H9 (cell line): ENCODE measurements around the gene LRRC3. TPM values are rescaled to one million over a fixed set of nuclear protein-coding genes. Genes with fewer than 3 reads are reported as not detected.

Experiments
- DNase-seq: peaks from one replicate; pipeline ENCODE4 v3.0.0-alpha.2; 2017
- H2AFZ ChIP-seq: one replicate; pipeline ENCODE4 v1.6.1; 2013; ENCODE audit warnings: mild to moderate bottlenecking, low read length, control low read depth, moderate library complexity
- H2AK5ac ChIP-seq: 2 replicates; pipeline ENCODE4 v1.6.1; 2013; ENCODE audit warnings: low read length, control low read depth, mixed read lengths; ENCODE audit not compliant: insufficient read length
- H2BK120ac ChIP-seq: one replicate; pipeline ENCODE4 v1.6.1; 2013; ENCODE audit warnings: low read depth, mild to moderate bottlenecking, low read length, control low read depth, inconsistent platforms; ENCODE audit not compliant: poor library complexity, severe bottlenecking
- H2BK12ac ChIP-seq: 2 replicates; pipeline ENCODE4 v1.6.1; 2013; ENCODE audit warnings: low read length, control low read depth, mixed read lengths, low read depth; ENCODE audit not compliant: insufficient read length
- H2BK15ac ChIP-seq: 2 replicates; pipeline ENCODE4 v1.6.1; 2013; ENCODE audit warnings: low read depth, low read length, control low read depth
- H2BK20ac ChIP-seq: one replicate; pipeline ENCODE4 v1.6.1; 2013; ENCODE audit warnings: low read depth, mild to moderate bottlenecking, low read length, control low read depth, inconsistent platforms; ENCODE audit not compliant: poor library complexity, severe bottlenecking
- H2BK5ac ChIP-seq: 2 replicates; pipeline ENCODE4 v1.6.1; 2013; ENCODE audit warnings: low read length, control low read depth, mixed read lengths; ENCODE audit not compliant: insufficient read length
- H3K14ac ChIP-seq: 2 replicates; pipeline ENCODE4 v1.6.1; 2013; ENCODE audit warnings: low read length, control low read depth; ENCODE audit not compliant: insufficient read depth
- H3K18ac ChIP-seq: 2 replicates; pipeline ENCODE4 v1.6.1; 2013; ENCODE audit warnings: low read depth, mild to moderate bottlenecking, mixed read lengths, low read length, control low read depth; ENCODE audit not compliant: insufficient read length
- H3K23ac ChIP-seq: 2 replicates; pipeline ENCODE4 v1.6.1; 2013; ENCODE audit warnings: low read length, control low read depth, mixed read lengths, low read depth; ENCODE audit not compliant: insufficient read length
- H3K23me2 ChIP-seq: 2 replicates; pipeline ENCODE4 v1.6.1; 2013; ENCODE audit warnings: low read depth, mild to moderate bottlenecking, mixed read lengths, low read length, control low read depth; ENCODE audit not compliant: insufficient read length, poor library complexity, severe bottlenecking
- H3K27ac ChIP-seq: 2 replicates; pipeline ENCODE4 v1.5.1; 2013; ENCODE audit warnings: low read length, control low read depth, mixed read lengths, low read depth; ENCODE audit not compliant: insufficient read length
- H3K27me3 ChIP-seq: 2 replicates; pipeline ENCODE4 v1.6.1; 2013; ENCODE audit warnings: low read length, control low read depth, inconsistent platforms; ENCODE audit not compliant: insufficient read depth
- H3K4ac ChIP-seq: 2 replicates; pipeline ENCODE4 v1.6.1; 2013; ENCODE audit warnings: low read depth, mild to moderate bottlenecking, control low read depth, inconsistent platforms, low read length, moderate library complexity
- H3K4me1 ChIP-seq: 2 replicates; pipeline ENCODE4 v1.6.1; 2013; ENCODE audit warnings: low read length, control low read depth, inconsistent platforms; ENCODE audit not compliant: insufficient read depth
- H3K4me2 ChIP-seq: 2 replicates; pipeline ENCODE4 v1.6.1; 2013; ENCODE audit warnings: low read length, control low read depth, mixed read lengths; ENCODE audit not compliant: insufficient read length, insufficient read depth
- H3K56ac ChIP-seq: 2 replicates; pipeline ENCODE4 v1.6.1; 2013; ENCODE audit warnings: low read depth, mild to moderate bottlenecking, mixed read lengths, low read length, control low read depth; ENCODE audit not compliant: insufficient read length
- H3K79me1 ChIP-seq: 2 replicates; pipeline ENCODE4 v1.6.1; 2013; ENCODE audit warnings: low read depth, mild to moderate bottlenecking, moderate library complexity, low read length, control low read depth, inconsistent platforms; ENCODE audit not compliant: insufficient read depth, poor library complexity, severe bottlenecking
- H3K79me2 ChIP-seq: 2 replicates; pipeline ENCODE4 v1.6.1; 2013; ENCODE audit warnings: low read length, control low read depth, inconsistent platforms; ENCODE audit not compliant: insufficient read depth
- H3K9ac ChIP-seq: 2 replicates; pipeline ENCODE4 v1.6.1; 2013; ENCODE audit warnings: low read length, control low read depth, mixed read lengths; ENCODE audit not compliant: insufficient read length; ENCODE audit errors: extremely low read depth
- H3K9me3 ChIP-seq: one replicate; pipeline ENCODE4 v1.6.1; 2013; ENCODE audit warnings: low read depth, low read length, inconsistent platforms; ENCODE audit not compliant: control insufficient read depth
- H3T11ph ChIP-seq: one replicate; pipeline ENCODE4 v1.6.1; 2013; ENCODE audit warnings: mild to moderate bottlenecking, low read length, control low read depth, inconsistent platforms
- H4K20me1 ChIP-seq: one replicate; pipeline ENCODE4 v1.6.1; 2013; ENCODE audit not compliant: control insufficient read depth, insufficient read length, insufficient read depth
- H4K5ac ChIP-seq: 2 replicates; pipeline ENCODE4 v1.6.1; 2013; ENCODE audit warnings: low read depth, mild to moderate bottlenecking, mixed read lengths, low read length, control low read depth; ENCODE audit not compliant: insufficient read length
- H4K8ac ChIP-seq: replicated peaks from 2 replicates; pipeline ENCODE4 v1.6.1; 2013; ENCODE audit warnings: low read length, control low read depth, mixed read lengths, low read depth; ENCODE audit not compliant: insufficient read length
- H4K91ac ChIP-seq: 2 replicates; pipeline ENCODE4 v1.6.1; 2013; ENCODE audit warnings: low read depth, mild to moderate bottlenecking, moderate library complexity, mixed read lengths, low read length, control low read depth; ENCODE audit not compliant: insufficient read length
- H3K27ac Mint-ChIP-seq, 3 experiments: 2 replicates in 2 of 3; 3 replicates in 1 of 3; pipeline ENCODE4 v1.8.0; 2020 to 2021; ENCODE audit warnings: mixed read lengths in 3 of 3, mild to moderate bottlenecking in 1 of 3, moderate library complexity in 1 of 3
- H3K27me3 Mint-ChIP-seq: 2 replicates; pipeline ENCODE4 v1.8.0; 2021; ENCODE audit warnings: low read depth, mild to moderate bottlenecking, moderate library complexity, mixed read lengths
- H3K36me3 Mint-ChIP-seq, 3 experiments: 2 replicates in 2 of 3; 3 replicates in 1 of 3; pipeline ENCODE4 v1.8.0; 2020 to 2021; ENCODE audit warnings: low read depth in 3 of 3, mixed read lengths in 3 of 3; ENCODE audit not compliant: insufficient read depth in 1 of 3
- H3K4me1 Mint-ChIP-seq, 2 experiments: 2 replicates each; pipeline ENCODE4 v1.8.0; 2020; ENCODE audit warnings: mixed read lengths in 2 of 2
- H3K4me3 Mint-ChIP-seq, 2 experiments: 2 replicates in 1 of 2; 3 replicates in 1 of 2; pipeline ENCODE4 v1.8.0; 2020 to 2021; ENCODE audit warnings: mild to moderate bottlenecking in 2 of 2, mixed read lengths in 2 of 2, moderate library complexity in 1 of 2
- H3K9me3 Mint-ChIP-seq, 2 experiments: 2 replicates in 1 of 2; 3 replicates in 1 of 2; pipeline ENCODE4 v1.8.0; 2020; ENCODE audit warnings: mild to moderate bottlenecking in 2 of 2, mixed read lengths in 2 of 2, moderate library complexity in 1 of 2
- CTCF ChIP-seq: fragments of 200-600 bp; sonication (generic); conservative IDR thresholded peaks from 3 replicates; pipeline ENCODE4 v1.8.0; 2021; ENCODE audit warnings: antibody characterized with exemption, mild to moderate bottlenecking
- WGBS: extraction: QIAGEN DNeasy Blood & Tissue Kit; methylation state at CpG from one replicate; pipeline ENCODE4 v1.1.7; 2013; ENCODE audit warnings: missing lambda C conversion rate, low lambda C conversion rate, mixed read lengths; ENCODE audit not compliant: insufficient read length; ENCODE audit errors: extremely low coverage; 5-methylcytosine and 5-hydroxymethylcytosine counted together
- total RNA-seq: library from RNA; stranded (reverse); gene quantifications from 2 replicates; pipeline ENCODE4 v1.2.1, GENCODE V29; 2021

LRRC3 gene
- total RNA-seq, 1 experiment from 2014 or later, result 3.1 TPM

DNA sequence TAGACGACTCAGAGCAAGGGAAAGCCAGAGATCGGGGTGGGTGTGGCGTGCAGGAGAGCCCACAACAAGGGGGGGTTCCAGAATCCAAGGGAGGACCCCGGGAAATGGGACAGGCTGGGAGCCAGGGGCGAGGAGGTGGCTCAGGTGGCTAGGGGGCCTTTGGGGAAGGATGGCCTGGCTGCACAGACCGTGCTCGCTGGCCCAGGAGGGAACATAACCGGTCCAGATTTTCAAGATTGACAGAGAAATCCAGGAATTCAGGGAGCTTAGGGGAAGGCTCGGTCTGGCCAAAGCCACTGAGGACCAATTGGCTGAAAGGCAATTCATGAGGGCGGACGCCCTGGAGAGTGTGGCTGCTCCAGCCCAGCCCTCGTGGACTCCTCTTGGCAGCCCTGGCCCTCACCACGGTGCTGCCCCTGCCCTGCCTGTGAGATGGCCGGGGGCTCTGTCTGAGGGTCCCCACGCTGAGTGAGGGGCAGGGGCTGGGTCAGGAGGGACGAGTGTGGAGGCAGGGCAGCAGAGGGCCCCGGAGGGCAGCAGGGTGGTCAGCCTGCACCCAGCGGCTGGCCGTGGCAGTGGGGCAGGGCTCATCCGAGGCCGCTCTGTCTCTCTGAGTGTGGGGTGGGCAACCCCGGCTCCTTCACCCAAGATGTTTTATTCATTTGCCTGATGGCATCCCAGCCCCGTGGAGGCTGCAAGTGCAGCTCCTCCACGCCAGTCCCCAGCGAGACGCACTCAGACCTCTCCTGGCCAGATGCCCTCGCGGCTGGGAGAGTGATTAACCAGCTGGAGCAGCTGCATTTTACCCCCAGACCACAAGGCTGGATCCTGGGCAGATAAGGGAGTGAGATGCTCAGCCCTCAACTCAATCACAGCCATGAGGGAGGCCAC lies 5.6 kb upstream of the LRRC3 start:
- Mint-ChIP-seq H3K4me1 (peaks cover 4 to 11% of the 10 kb centered on the region in 2 experiments; a peak in 2 of 4 replicates), H3K4me3 (no peak overlapping the region), H3K36me3 (no peaks in the 10 kb centered on the region), H3K9me3 (no peaks in the 10 kb centered on the region; a peak in 1 of 5 replicates), H3K27me3 (peaks cover 31% of the 10 kb centered on the region), H3K27ac (no peak overlapping the region; a peak in 1 of 7 replicates)
- no peak overlapping the region for H4K8ac ChIP-seq
- H3K23me2 ChIP-seq, result peaks cover under 1% of the 10 kb centered on the region
- H2BK20ac ChIP-seq, result no peak overlapping the region
- H3K4me2 ChIP-seq, result no peak overlapping the region
- no peak overlapping the region for H3K14ac ChIP-seq
- no peak overlapping the region for H4K5ac ChIP-seq
- H2BK12ac ChIP-seq, result no peak overlapping the region
- no peak overlapping the region for H3K27ac ChIP-seq
- no peak overlapping the region for H2AK5ac ChIP-seq
- H4K20me1 ChIP-seq, result no peaks in the 10 kb centered on the region
- DNase-seq, result peak; percentile 17
- H3K18ac ChIP-seq, result no peak overlapping the region
- H3T11ph ChIP-seq, result no peak overlapping the region
- no peak overlapping the region for H3K9ac ChIP-seq
- H3K27me3 ChIP-seq, result no peaks in the 10 kb centered on the region
- H3K23ac ChIP-seq, result no peak overlapping the region
- TF ChIP-seq CTCF, result no peak
- WGBS, result no CpG with 5 or more reads among the region's 28 CpGs
- H3K4ac ChIP-seq, result no peak overlapping the region
- no peak overlapping the region for H2BK15ac ChIP-seq
- H3K9me3 ChIP-seq, result no peaks in the 10 kb centered on the region
- no peak overlapping the region for H3K56ac ChIP-seq
- H2BK120ac ChIP-seq, result no peak overlapping the region
- no peaks in the 10 kb centered on the region for H3K79me1 ChIP-seq
- no peaks in the 10 kb centered on the region for H3K79me2 ChIP-seq
- H2BK5ac ChIP-seq, result no peak overlapping the region
- H2AFZ ChIP-seq, result no peak overlapping the region
- no peaks in the 10 kb centered on the region for H3K4me1 ChIP-seq
- H4K91ac ChIP-seq, result no peak overlapping the region
